ENCODE data around the gene DYNLRB1.

The DYNLRB1 gene

DNA sequence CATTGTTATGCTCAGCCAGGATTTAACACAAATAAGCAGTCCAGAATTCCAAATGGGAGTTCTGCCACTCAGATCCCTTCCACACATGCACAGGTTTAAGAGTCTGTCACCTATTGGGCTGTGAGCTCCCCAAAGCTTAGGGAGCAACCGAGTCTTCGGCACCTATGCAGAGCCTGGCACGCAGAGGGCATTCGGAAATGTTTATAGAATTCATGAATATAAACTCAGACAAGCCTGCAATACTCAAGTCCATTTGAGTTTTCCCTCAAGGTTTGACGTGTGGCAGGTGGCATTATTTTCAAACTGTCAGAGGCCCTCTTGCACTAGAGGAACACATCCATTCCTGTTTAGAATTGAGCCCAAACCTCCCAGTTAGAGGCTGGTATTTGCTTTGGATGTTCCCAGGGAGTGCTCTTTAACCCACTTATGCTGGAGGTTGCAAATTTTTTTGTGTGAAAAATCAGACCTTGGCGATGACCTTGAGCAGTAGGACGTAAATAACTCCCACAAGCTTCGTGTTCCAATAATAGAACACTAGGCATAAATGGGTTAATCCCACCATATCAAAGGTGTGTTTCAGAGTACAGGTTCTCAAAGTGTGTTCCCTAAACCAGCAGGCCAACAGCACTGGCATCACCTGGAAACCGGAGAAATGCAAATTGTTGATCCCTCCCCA lies 70.4 kb downstream of the DYNLRB1 start:
- no peaks in the 10 kb centered on the region for H3K9me3 Mint-ChIP-seq
- H3K27ac Mint-ChIP-seq: no peak overlapping the region
- peaks cover under 1% of the 10 kb centered on the region for H3K4me1 Mint-ChIP-seq
- H3K27me3 Mint-ChIP-seq: no peaks in the 10 kb centered on the region
- H3K4me3 Mint-ChIP-seq: no peak overlapping the region
- peaks cover 8% of the 10 kb centered on the region for H3K36me3 Mint-ChIP-seq
